Measurements from ENCODE around the gene SEC22B.
"Not testable (repeated sequence)": the region's sequence is repeated elsewhere in the genome, so short reads cannot be mapped to it uniquely, and the experiment has no call there.

- not testable (repeated sequence) for TF ChIP-seq CTCF (IDR thresholded peaks at IDR 0.05 in 4 of 5, conservative IDR thresholded peaks at IDR 0.05 in 1 of 5); POLR2A (IDR thresholded peaks at IDR 0.05)
Observed at GRCh38 chr1:120123813-120124510, 52.4 kb downstream of the SEC22B start.
